NT2/D1 (cell line): ENCODE measurements around the gene MYO1D.

Experiments used
- DNase-seq: peaks from one replicate; pipeline ENCODE4 v3.0.0-alpha.2; 2011; ENCODE audit warnings: low read depth, low spot score
- H3K27me3 ChIP-seq: 2 replicates; pipeline ENCODE4 v1.6.0; 2011; ENCODE audit warnings: mild to moderate bottlenecking; ENCODE audit not compliant: insufficient read length, insufficient read depth
- H3K36me3 ChIP-seq: 2 replicates; pipeline ENCODE4 v1.6.1; 2011; ENCODE audit warnings: mild to moderate bottlenecking, low read length, mixed read lengths; ENCODE audit not compliant: insufficient read depth, insufficient read length
- H3K4me1 ChIP-seq: 2 replicates; pipeline ENCODE4 v1.5.1; 2011; ENCODE audit not compliant: insufficient read depth, insufficient read length
- H3K4me3 ChIP-seq: 2 replicates; pipeline ENCODE4 v1.5.1; 2011; ENCODE audit warnings: low read depth; ENCODE audit not compliant: insufficient read length
- H3K9ac ChIP-seq: 2 replicates; pipeline ENCODE4 v1.6.0; 2011; ENCODE audit warnings: low read depth; ENCODE audit not compliant: insufficient read length
- H3K9me3 ChIP-seq: 2 replicates; pipeline ENCODE4 v1.5.1; 2011; ENCODE audit warnings: mild to moderate bottlenecking, low read length; ENCODE audit not compliant: insufficient read depth
- SUZ12 ChIP-seq: IDR thresholded peaks from 2 replicates; pipeline ENCODE4 v1.6.1; 2011; ENCODE audit not compliant: insufficient read length, insufficient read depth; ENCODE audit errors: extremely low read depth
- YY1 ChIP-seq: IDR thresholded peaks from 2 replicates; pipeline ENCODE4 v1.6.1; 2011; ENCODE audit not compliant: insufficient read length, insufficient read depth
- ZNF274 ChIP-seq: IDR thresholded peaks from 2 replicates; pipeline ENCODE4 v1.6.1; 2011; ENCODE audit warnings: mild to moderate bottlenecking, low read depth, low read length

The MYO1D gene

DNA sequence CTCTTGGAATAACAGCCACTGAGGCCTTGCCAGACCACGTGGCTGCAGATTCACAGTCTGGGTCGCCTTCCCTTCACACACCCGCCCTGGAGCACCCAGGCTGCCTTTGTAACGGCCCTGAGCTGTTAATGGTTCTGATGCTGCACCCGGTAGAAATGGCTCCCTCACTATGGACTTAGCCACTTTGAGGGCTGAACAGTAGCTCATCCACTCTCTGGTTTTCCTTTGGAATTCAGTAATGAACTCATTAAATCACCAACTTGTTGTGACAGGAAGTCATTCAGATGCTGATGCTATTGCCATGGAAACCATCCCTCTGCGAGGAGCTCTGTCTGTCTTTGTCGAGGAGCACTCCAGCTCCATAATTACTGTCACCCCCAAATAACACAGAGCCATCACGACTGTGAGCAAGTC, 330.9 kb downstream of the MYO1D start:
- H3K9me3 ChIP-seq, result no peaks in the 10 kb centered on the region
- no peak overlapping the region for H3K4me3 ChIP-seq
- DNase-seq, result peak; percentile 82
- H3K27me3 ChIP-seq, result no peaks in the 10 kb centered on the region
- H3K4me1 ChIP-seq, result no peaks in the 10 kb centered on the region
- H3K9ac ChIP-seq, result no peak overlapping the region
- no peaks in the 10 kb centered on the region for H3K36me3 ChIP-seq
- TF ChIP-seq YY1 (no peak), ZNF274 (no peak), SUZ12 (no peak)

DNA sequence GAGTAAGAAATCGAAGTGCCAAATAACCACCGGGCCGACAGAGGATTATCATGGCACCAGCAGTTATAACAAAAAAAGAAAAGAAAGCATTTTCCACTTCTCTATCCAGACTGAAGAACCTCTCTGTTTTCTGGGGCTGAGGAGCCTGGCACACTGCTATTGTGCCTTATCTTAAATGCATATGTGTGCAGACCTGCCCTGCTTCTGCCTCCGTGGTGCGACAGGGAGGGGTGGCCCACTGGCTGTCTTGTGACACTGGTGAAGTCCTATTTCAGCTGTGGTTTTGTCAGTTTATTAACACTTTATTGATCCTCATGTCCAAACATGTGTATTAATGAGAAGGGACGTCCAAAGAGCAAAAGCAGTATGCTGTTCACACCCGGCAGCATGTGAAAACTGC, 334.7 kb downstream of the MYO1D start:
- no peaks in the 10 kb centered on the region for H3K27me3 ChIP-seq
- no peaks in the 10 kb centered on the region for H3K4me1 ChIP-seq
- no peak for DNase-seq
- no peaks in the 10 kb centered on the region for H3K9me3 ChIP-seq
- H3K36me3 ChIP-seq, result no peaks in the 10 kb centered on the region
- TF ChIP-seq SUZ12 (no peak), ZNF274 (no peak), YY1 (no peak)
- no peak overlapping the region for H3K4me3 ChIP-seq
- H3K9ac ChIP-seq, result no peak overlapping the region

DNA sequence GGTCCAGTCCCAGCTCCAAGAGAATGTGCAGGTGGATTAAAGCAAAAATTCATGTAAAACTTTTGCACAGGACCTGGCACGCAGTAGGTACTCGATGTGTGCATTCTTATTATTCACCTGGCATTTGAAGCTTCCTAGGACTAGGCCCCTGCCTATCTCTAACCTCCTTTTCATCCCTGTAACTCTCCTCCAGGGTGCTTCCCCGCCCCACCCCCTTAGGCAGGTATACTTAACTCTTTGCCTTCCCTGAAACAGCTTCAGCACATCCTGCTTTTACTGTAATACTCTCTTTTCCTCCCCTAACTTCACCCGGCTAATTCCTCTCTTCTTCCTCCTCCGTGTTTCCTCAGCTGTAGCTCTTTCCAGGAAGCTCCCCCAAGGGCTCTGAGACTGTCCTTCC, 335.3 kb downstream of the MYO1D start:
- no peak overlapping the region for H3K9ac ChIP-seq
- no peak overlapping the region for H3K4me3 ChIP-seq
- H3K27me3 ChIP-seq, result no peaks in the 10 kb centered on the region
- H3K4me1 ChIP-seq, result no peaks in the 10 kb centered on the region
- DNase-seq, result no peak
- no peak for TF ChIP-seq SUZ12
- no peak for TF ChIP-seq YY1
- no peak for TF ChIP-seq ZNF274
- no peaks in the 10 kb centered on the region for H3K9me3 ChIP-seq
- no peaks in the 10 kb centered on the region for H3K36me3 ChIP-seq

DNA sequence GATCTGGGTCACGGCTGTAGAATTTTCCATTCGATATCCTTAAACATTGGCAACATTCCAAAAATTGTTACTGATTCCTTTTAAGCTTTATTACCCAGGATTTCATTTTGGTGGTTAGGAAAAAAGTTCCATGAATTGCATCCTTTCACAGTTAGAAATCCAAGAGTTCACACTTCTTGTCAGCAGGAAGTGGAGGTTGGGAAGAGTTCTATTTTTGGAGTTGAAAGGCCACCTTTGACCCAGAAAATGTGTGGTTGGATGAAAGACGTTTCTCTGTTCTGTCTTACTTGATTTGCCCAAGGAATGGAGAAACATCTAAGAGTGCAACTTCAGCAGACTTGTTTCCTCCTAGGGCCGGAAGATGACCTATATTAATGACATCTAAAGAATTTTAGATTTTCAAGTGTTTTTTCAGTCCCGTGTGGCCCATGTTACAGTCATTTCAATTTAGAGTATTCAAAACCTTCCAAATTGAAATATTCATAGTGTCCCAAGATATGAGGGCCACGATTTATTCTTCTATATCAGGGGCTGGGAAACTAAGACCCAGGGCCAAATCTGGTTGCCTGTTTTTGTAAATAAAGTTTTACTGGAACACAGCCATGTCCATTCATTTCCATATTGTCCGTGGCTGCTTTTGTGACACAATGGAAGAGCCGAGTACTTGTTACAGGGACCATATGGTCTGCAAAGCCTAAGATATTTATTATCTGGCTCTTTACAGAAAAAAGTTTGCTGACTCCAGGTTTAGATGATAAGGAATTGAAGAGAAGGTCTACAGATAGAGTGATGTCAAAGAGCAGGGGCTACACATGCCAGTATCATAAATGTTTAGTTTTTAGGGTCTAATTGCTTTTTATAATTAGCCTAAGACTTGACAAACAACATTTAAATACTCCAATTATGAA, 339.9 kb downstream of the MYO1D start:
- no peak overlapping the region for H3K4me3 ChIP-seq
- DNase-seq, result no peak
- H3K9ac ChIP-seq, result no peak overlapping the region
- no peaks in the 10 kb centered on the region for H3K4me1 ChIP-seq
- H3K27me3 ChIP-seq, result no peaks in the 10 kb centered on the region
- no peaks in the 10 kb centered on the region for H3K36me3 ChIP-seq
- no peaks in the 10 kb centered on the region for H3K9me3 ChIP-seq
- TF ChIP-seq SUZ12 (no peak), ZNF274 (no peak), YY1 (no peak)

DNA sequence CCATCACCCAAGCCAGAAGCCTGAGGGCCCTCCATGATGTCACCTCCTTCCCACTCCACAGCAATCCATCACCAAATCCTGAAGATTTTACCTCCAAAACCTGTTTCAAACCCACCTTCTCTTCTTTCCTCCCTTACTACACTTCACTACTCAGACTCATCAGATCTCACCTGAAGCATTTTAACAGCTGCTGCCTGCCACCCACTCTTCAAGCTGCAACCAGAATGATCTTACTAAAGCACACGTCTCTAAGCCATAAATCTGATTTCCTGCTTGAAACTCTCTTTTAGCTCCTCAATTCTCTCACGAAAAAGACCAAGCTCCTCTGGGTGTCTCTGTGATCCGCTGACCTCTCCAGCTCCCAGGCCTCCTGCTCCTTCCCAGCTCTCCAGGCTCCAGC, 343.6 kb downstream of the MYO1D start:
- Histone ChIP-seq H3K36me3 (no peaks in the 10 kb centered on the region), H3K9me3 (no peaks in the 10 kb centered on the region), H3K27me3 (no peaks in the 10 kb centered on the region), H3K4me1 (no peaks in the 10 kb centered on the region), H3K4me3 (no peak overlapping the region), H3K9ac (no peak overlapping the region)
- TF ChIP-seq SUZ12 (no peak), ZNF274 (no peak), YY1 (no peak)
- DNase-seq, result no peak

DNA sequence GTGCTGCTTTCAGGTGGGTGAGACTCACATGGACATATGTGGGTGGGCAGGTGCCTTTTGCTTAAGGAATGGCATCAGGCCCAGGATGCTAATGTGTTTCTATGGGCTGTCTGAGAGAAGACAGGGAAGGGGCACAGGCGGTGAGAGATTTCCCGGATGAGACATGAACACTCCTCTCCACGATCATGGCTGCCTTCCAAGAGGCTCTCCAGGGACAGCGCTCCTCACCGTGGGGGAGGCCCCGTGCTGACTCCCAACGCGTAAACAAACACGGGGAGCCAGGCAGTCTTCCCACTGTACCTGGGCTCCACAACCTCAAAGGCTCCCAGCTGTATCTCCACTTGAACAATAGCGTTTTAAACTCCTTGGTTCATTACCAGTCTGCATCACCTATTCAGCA, 347.3 kb downstream of the MYO1D start:
- DNase-seq, result no peak
- Histone ChIP-seq H3K27me3 (no peaks in the 10 kb centered on the region), H3K4me1 (no peaks in the 10 kb centered on the region), H3K4me3 (no peak overlapping the region), H3K36me3 (no peaks in the 10 kb centered on the region), H3K9me3 (no peaks in the 10 kb centered on the region), H3K9ac (no peak overlapping the region)
- no peak for TF ChIP-seq ZNF274
- TF ChIP-seq YY1, result no peak
- no peak for TF ChIP-seq SUZ12

DNA sequence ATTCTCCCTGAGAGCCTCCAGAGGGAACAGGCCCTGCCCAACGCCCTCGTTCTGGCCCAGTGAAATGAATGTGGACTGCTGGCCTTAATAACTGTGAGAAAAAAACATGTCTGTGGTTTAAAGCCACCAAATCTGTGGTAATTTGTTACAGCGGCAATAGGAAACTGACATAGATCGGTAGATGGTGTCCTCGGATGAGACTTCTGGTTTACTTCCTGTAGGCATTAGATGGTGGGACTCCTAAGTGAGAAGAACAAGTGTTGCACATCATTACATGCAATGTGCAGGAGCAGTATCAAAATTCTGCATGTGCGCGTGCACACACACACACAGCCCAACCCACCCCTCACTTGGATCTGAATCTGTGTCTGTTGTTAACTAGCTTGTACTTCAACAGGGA, 348.1 kb downstream of the MYO1D start:
- Histone ChIP-seq H3K27me3 (no peaks in the 10 kb centered on the region), H3K36me3 (no peaks in the 10 kb centered on the region), H3K4me1 (no peaks in the 10 kb centered on the region), H3K4me3 (no peak overlapping the region), H3K9ac (no peak overlapping the region), H3K9me3 (no peaks in the 10 kb centered on the region)
- no peak for DNase-seq
- TF ChIP-seq YY1 (no peak), ZNF274 (no peak), SUZ12 (no peak)

DNA sequence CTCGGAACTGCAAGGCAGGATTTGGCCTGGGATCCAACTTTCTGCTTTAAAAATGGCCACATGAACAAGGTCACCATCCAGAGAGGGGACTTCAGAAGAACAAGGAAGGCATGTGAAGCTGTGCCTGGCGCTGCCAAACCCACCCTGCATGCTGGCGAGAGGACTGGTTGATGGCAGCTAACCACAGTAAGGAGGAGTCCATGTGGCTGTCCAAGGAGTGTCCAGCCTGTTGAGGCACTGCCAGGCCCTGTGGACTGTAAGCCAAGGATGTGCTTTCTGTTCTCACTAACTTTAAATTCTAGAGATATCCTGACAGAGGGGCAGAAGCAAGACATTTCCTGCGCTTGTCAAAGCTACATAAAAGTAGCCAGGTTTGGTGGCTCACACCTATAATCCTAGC, 349.8 kb downstream of the MYO1D start:
- DNase-seq, result no peak
- Histone ChIP-seq H3K4me1 (peaks cover 2% of the 10 kb centered on the region), H3K27me3 (no peaks in the 10 kb centered on the region), H3K9me3 (no peaks in the 10 kb centered on the region), H3K36me3 (no peaks in the 10 kb centered on the region), H3K9ac (no peak overlapping the region), H3K4me3 (no peak overlapping the region)
- TF ChIP-seq SUZ12 (no peak), YY1 (no peak), ZNF274 (no peak)
